ENCODE measurements around the gene CHCHD3.

- TF ChIP-seq, protein P1, sequence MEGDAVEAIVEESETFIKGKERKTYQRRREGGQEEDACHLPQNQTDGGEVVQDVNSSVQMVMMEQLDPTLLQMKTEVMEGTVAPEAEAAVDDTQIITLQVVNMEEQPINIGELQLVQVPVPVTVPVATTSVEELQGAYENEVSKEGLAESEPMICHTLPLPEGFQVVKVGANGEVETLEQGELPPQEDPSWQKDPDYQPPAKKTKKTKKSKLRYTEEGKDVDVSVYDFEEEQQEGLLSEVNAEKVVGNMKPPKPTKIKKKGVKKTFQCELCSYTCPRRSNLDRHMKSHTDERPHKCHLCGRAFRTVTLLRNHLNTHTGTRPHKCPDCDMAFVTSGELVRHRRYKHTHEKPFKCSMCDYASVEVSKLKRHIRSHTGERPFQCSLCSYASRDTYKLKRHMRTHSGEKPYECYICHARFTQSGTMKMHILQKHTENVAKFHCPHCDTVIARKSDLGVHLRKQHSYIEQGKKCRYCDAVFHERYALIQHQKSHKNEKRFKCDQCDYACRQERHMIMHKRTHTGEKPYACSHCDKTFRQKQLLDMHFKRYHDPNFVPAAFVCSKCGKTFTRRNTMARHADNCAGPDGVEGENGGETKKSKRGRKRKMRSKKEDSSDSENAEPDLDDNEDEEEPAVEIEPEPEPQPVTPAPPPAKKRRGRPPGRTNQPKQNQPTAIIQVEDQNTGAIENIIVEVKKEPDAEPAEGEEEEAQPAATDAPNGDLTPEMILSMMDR (IDR thresholded peaks at IDR 0.05), result no peak
- no peak for TF ChIP-seq EZH2 (IDR thresholded peaks at IDR 0.05)
- TF ChIP-seq EZH2phosphoT487 (IDR thresholded peaks at IDR 0.05), result no peak
Measured at GRCh38 chr7:133065301-133065700, 16.6 kb downstream of the CHCHD3 start.
